ENCODE measurements around the gene ARL2BP. TPM values are rescaled to one million over a fixed set of nuclear protein-coding genes. Genes with fewer than 3 reads are reported as not detected.

The ARL2BP gene
- total RNA-seq, 1 experiment from 2014 or later, result 10.6 TPM

GRCh38 chr16:57289391-57290257 lies 44.6 kb downstream of the ARL2BP start (continued):
- TF ChIP-seq USF2 (CRISPR knock-in tag; IDR thresholded peaks at IDR 0.05) (no peak), RELA (CRISPR knock-in tag; IDR thresholded peaks at IDR 0.05; ENCODE audit: borderline replicate concordance) (no peak), NFATC4 (CRISPR knock-in tag; IDR thresholded peaks at IDR 0.05) (no peak), MYBL2 (CRISPR knock-in tag; IDR thresholded peaks at IDR 0.05) (no peak), HMGXB4 (CRISPR knock-in tag; IDR thresholded peaks at IDR 0.05) (no peak)

GRCh38 chr16:57297856-57298255 lies 52.8 kb downstream of the ARL2BP start:
- TF ChIP-seq ZNF121 (CRISPR knock-in tag; IDR thresholded peaks at IDR 0.05) (no peak), FOXP4 (CRISPR knock-in tag; IDR thresholded peaks at IDR 0.05) (no peak), NFE2L1 (CRISPR knock-in tag; IDR thresholded peaks at IDR 0.05) (no peak)
- Mint-ChIP-seq H3K9me3 (no peaks in the 10 kb centered on the region), H3K27ac (no peak overlapping the region), H3K4me1 (peaks cover 16% of the 10 kb centered on the region), H3K36me3 (no peaks in the 10 kb centered on the region), H3K4me3 (no peak overlapping the region), H3K27me3 (ENCODE audit: low read depth) (peaks cover 13% of the 10 kb centered on the region)
- CTCF ChIA-PET, result interaction anchor here (1.6 kb wide), 1 partner anchor 119 kb away, joined by 6 read pairs; no protein-coding TSS in a partner anchor
- POLR2A ChIA-PET, result interaction anchor here (0.6 kb wide), 1 partner anchor 150 kb away, joined by 3 read pairs; the partner anchor contains the start of genes CIAPIN1 and COQ9
- ATAC-seq (no peak), DNase-seq (ENCODE audit: low spot score) (peak; percentile 34)

- CTCF ChIA-PET, result interaction anchor here (1.3 to 10.4 kb wide), 9 partner anchors 34 to 220 kb away, joined by 3 to 259 read pairs (median 9); partner anchors contain the start of genes ARL2BP, CIAPIN1, COQ9 and CPNE2
- H3K9me3 Mint-ChIP-seq, result no peaks in the 10 kb centered on the region
- TF ChIP-seq SMAD3 (CRISPR knock-in tag; IDR thresholded peaks at IDR 0.05; ENCODE audit: borderline replicate concordance) (no peak), GTF2I (CRISPR knock-in tag; conservative IDR thresholded peaks at IDR 0.05) (0 out of 2 replicates have a peak, but pooled peaks have one; percentile 68), ZBTB43 (CRISPR knock-in tag; IDR thresholded peaks at IDR 0.05) (no peak), OVOL2 (CRISPR knock-in tag; IDR thresholded peaks at IDR 0.05; ENCODE audit: borderline replicate concordance) (no peak), IRF2 (CRISPR knock-in tag; IDR thresholded peaks at IDR 0.05; ENCODE audit: borderline replicate concordance, low read depth) (no peak), FOXJ3 (CRISPR knock-in tag; IDR thresholded peaks at IDR 0.05; ENCODE audit: borderline replicate concordance) (no peak), USF2 (CRISPR knock-in tag; IDR thresholded peaks at IDR 0.05) (no peak)
- H3K36me3 Mint-ChIP-seq, result no peaks in the 10 kb centered on the region
- ATAC-seq (peak; percentile 6), DNase-seq (ENCODE audit: low spot score) (peak; percentile 50)
- H3K4me1 Mint-ChIP-seq, result peaks cover 16% of the 10 kb centered on the region
- H3K4me3 Mint-ChIP-seq, result no peak overlapping the region
- no peak overlapping the region for H3K27ac Mint-ChIP-seq
- H3K27me3 Mint-ChIP-seq (ENCODE audit: low read depth), result peaks cover 13% of the 10 kb centered on the region
- POLR2A ChIA-PET, result interaction anchor here (0.7 to 1.1 kb wide), 2 partner anchors 9 to 54 kb away, joined by 3 to 5 read pairs; no protein-coding TSS in a partner anchor
Observed at GRCh38 chr16:57299009-57299718, 54.1 kb downstream of the ARL2BP start.

All from WTC11 (cell line).